NCI-H82 treated with DMSO at 0.1 percent for 48 hours (cell line): ENCODE data around the gene AP3S2.
A peak's percentile ranks its signal among the peaks of the same experiment; 100 is the strongest.
"Not testable (repeated sequence)": the region's sequence is repeated elsewhere in the genome, so short reads cannot be mapped to it uniquely, and the experiment has no call there.

Experiments
- DNase-seq: peaks from one replicate; lab custom pipeline; 2025; ENCODE audit not compliant: unreplicated experiment; lab: John Stamatoyannopoulos, UW

The AP3S2 gene

GRCh38 chr15:89836267-89837133 is 57.3 kb downstream of the AP3S2 start:
- no peak for DNase-seq

- no peak for DNase-seq
Measured at GRCh38 chr15:89835176-89835564, 58.6 kb downstream of the AP3S2 start.

GRCh38 chr15:89834465-89835175 is 59.2 kb downstream of the AP3S2 start:
- not testable (repeated sequence) for DNase-seq

GRCh38 chr15:89833966-89834365 is 59.8 kb downstream of the AP3S2 start:
- no peak for DNase-seq

GRCh38 chr15:89830639-89831038 is 63.2 kb downstream of the AP3S2 start:
- DNase-seq = no peak

GRCh38 chr15:89829616-89830440 is 64.0 kb downstream of the AP3S2 start:
- DNase-seq = no peak

- DNase-seq = no peak
Measured at GRCh38 chr15:89829161-89829560, 64.6 kb downstream of the AP3S2 start.

GRCh38 chr15:89828281-89829145 is 65.3 kb downstream of the AP3S2 start:
- no peak for DNase-seq

GRCh38 chr15:89827829-89828228 is 66.0 kb downstream of the AP3S2 start:
- DNase-seq = no peak

- no peak for DNase-seq
Measured at GRCh38 chr15:89826671-89827655, 66.8 kb downstream of the AP3S2 start.

- no peak for DNase-seq
Measured at GRCh38 chr15:89825271-89825940, 68.4 kb downstream of the AP3S2 start.

GRCh38 chr15:89824607-89824867 is 69.3 kb downstream of the AP3S2 start:
- DNase-seq = no peak

- no peak for DNase-seq
Measured at GRCh38 chr15:89823836-89824606, 69.8 kb downstream of the AP3S2 start.

GRCh38 chr15:89822951-89823711 is 70.7 kb downstream of the AP3S2 start:
- DNase-seq = peak; percentile 52

- no peak for DNase-seq
Measured at GRCh38 chr15:89822611-89822950, 71.2 kb downstream of the AP3S2 start.

GRCh38 chr15:89822026-89822425 is 71.8 kb downstream of the AP3S2 start:
- DNase-seq = no peak
